NCI-H1930 (cell line): ENCODE results near the gene FNIP2.
"Not testable (repeated sequence)": the region's sequence is repeated elsewhere in the genome, so short reads cannot be mapped to it uniquely, and the experiment has no call there.

Experiments used
- DNase-seq, 2 experiments: peaks; one replicate each; lab custom pipeline; 2025; lab: John Stamatoyannopoulos, UW

Gene FNIP2

DNA sequence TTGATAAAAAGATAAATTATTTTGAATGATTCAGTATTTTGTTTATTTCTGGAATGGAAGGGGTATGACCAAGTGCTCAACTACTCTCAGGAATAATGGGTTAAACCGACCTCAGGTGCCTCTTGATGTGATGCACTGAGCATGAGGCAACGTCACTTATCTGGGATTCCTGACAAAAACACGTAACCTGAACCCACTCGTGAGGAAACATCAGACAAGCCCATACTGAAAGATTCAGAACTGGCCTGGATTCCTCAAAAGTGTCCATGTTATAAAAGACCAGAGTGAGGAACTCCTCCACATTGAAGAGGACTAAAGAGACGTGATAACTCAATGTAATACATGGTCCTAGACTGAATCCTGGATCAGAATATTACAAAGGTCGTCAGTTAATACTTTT is 144.0 kb downstream of the FNIP2 start:
- no peak for DNase-seq

DNA sequence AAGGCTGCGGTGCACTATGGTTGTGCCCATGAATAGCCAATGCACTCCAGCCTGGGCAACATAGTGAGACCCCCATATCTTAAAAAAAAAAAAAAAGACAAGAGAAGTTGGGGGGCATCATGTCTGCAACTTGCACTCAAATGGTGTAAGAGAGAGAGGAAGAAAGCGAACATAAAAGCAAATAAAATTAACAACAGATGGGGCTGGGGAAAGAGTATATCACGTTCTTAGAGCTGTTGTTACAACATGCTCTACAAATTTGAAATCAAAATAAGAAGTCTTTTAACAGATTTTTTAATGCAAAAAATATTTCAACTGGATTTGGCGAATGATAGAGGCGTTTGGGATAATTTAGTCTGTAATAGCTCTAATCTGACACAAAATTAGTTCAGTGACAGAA is 144.9 kb downstream of the FNIP2 start:
- no peak for DNase-seq

DNA sequence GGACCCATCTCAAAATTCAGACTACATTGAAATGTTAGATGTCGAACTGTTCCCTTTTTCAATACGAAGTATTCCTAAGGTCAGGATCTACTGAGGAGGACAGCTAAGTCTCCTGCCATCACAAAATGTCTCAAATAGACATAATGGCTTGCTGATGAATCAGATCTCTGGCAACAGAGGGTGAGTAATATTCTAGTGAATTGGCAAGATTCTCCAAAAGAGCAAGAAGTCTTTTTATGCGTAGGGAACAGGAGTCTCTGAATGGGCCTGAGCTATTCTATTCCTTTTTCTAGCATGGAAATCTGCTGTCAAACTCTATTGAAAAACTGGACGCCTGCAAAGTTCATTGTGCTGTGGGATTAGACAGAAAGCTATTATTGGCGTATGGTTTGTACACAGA is 145.4 kb downstream of the FNIP2 start:
- no peak for DNase-seq

DNA sequence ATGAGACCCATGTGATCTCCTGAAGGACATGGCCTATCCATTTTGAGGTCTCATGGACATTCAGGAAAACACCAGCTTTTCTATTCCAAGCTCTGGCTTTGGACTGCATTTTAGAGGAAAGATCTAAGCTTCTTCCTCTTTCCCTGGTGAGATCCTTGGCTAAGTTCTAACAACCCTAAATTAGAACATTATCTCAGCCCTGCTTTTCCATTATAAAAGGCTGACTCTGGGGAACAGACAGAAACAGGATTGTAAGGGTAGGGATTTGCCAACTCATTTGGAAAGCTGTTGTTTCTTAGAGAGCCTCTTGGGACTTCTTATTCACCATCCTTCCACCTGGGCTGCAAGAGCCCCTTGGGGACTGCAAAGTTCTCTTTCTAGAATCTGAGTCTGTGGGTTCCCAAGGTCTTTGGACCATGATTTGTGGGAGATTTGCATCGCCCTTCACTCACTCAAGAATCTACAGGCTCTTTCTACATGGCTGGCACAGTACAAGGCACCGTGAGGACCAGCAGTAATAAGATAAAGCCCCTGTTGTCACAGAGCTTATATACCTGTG is 146.9 kb downstream of the FNIP2 start:
- no peak for DNase-seq

DNA sequence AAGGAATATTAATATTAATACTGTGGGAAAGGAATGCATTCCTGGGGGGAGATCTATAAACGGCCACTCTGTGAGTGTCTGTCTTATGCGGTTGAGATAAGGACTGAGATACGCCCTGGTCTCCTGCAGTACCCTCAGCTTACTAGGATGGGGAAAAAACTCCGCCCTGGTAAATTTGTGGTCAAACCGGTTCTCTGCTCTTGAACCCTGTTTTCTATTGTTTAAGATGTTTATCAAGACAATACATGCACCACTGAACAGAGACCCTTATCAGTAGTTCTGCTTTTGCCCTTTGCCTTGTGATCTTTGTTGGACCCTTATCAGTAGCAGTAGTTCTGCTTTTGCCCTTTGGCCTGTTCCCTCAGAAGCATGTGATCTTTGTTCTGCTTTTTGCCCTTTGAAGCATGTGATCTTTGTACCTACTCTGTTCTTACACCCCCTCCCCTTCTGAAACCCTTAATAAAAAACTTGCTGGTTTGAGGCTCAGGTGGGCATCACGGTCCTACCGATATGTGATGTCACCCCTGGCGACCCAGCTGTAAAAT is 151.7 kb downstream of the FNIP2 start:
- DNase-seq = not testable (repeated sequence)

DNA sequence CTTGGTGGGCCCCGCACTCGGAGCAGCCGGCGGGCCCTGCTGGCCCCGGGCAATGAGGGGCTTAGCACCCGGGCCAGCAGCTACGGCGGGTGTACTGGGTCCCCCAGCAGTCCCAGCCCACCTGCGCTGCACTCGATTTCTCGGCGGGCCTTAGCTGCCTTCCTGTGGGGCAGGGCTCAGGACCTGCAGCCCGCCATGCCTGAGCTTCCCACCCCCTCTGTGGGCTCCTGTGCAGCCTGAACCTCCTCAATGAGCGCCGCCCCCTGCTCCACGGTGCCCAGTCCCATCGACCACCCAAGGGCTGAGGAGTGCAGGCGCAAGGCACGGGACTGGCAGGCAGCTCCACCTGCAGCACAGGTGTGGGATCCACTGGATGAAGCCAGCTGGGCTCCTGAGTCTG is 158.9 kb downstream of the FNIP2 start:
- not testable (repeated sequence) for DNase-seq

DNA sequence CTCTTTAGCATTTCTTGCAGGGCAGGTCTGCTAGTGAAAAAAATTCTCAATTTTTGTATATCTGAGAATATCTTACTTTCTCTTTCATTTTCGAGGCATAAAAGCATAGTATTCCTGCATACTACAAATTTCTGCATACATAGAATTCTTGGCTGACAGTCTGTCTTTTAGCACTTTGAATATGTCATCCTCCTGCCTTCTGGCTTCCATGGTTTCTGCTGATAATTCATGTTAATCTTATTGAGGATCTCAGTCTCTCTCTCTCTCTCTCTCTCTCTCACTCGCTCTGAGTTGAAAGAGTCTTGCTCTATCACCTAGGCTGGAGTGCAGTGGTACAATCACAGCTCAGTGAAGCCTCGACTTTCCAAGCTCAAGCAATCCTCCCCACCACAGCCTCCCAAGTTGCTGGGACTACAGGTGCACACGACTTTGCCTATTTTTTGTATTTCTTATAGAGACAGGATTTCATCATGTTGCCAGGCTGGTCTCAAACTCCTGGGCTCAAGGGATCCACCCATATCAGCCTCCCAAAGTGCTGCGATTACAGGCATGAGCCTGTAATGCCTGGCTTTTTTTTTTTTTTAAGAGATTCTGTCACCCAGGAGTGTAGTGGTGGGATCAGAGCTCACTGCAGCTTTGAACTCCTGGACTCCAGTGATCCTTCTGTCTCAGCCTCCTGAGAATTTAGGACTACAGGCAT is 161.3 kb downstream of the FNIP2 start:
- DNase-seq = no peak

DNA sequence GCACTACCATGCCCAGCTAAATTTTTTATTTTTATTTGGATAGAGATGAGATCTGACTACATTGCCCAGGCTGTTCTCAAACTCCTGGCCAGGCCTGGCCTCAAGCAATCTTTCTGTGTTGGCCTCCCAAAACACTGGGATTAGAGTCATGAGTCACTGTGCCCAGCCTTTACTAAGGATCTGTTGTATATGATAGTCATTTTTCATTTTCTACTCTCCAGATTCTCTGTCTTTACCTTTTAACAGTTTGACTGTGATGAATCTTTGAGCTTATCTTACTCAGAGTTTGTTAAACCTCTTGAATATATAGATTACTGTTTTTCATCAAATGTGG is 161.8 kb downstream of the FNIP2 start:
- DNase-seq = no peak

DNA sequence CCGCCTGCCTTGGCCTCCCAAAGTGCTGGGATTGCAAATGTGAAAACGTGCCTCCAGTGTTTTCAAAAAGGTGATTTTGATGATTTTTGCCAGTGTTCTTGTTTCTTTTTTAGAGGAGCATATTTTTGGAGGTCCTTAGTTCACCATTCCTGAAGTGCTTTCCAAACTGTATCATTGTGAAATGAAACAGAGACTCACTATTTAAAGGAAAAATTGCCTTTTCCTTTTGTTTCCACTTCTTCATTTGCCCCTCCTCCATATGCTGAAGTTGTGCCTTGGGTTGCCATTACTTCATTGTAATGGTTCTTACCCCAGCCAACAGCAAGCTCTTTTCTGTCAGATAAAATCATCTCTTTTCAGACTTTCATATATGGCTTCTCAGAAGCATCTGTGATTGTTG is 164.4 kb downstream of the FNIP2 start:
- no peak for DNase-seq

DNA sequence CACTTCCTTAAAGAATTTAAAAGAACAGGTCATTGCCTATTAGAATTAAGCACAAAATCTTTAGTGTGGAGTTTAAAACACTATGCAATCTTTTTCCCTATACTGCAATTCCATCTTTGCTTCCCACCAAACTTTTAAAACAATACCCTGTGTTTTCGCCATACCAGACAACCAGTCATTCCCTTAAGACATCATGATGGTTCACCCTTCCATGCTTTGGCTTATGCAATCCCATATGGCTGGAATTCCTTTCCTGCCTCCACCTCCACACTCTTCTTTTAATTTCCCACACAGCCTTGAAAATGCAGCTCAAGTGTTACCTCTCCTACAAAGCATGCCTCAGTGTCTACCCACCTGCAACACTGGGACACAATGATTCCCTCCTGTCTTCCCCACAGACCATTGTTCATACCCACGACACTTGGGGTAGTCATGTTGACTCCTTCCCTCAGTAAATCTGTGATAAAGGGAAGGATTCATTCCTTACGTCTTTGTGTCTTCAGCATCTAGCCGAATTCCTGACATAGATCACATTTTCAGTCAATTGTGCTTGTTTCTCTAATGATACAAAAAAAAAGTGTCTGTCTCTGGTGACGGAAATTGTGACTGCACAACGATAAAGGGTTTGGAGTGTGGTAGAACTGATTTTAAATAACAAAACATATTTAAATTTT is 166.3 kb downstream of the FNIP2 start:
- DNase-seq = no peak

DNA sequence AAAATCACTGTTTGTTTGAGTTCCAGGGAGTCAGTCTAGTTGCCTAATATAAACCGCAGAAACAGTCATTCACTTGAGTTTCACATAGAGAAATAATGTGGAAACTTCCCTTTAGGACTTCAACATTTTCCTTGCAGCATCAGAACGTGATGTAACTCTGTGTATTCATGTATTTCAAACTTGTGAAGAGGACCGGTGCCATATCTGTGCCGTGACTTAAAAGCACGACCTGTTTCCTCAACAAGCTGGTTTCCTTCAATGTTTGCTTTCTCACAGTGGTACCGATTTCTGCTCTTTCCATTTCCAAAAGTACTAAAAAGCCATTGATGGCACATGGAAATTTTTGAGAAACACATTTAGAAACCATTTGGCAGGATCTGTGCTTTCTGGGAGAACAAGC is 167.4 kb downstream of the FNIP2 start:
- no peak for DNase-seq

DNA sequence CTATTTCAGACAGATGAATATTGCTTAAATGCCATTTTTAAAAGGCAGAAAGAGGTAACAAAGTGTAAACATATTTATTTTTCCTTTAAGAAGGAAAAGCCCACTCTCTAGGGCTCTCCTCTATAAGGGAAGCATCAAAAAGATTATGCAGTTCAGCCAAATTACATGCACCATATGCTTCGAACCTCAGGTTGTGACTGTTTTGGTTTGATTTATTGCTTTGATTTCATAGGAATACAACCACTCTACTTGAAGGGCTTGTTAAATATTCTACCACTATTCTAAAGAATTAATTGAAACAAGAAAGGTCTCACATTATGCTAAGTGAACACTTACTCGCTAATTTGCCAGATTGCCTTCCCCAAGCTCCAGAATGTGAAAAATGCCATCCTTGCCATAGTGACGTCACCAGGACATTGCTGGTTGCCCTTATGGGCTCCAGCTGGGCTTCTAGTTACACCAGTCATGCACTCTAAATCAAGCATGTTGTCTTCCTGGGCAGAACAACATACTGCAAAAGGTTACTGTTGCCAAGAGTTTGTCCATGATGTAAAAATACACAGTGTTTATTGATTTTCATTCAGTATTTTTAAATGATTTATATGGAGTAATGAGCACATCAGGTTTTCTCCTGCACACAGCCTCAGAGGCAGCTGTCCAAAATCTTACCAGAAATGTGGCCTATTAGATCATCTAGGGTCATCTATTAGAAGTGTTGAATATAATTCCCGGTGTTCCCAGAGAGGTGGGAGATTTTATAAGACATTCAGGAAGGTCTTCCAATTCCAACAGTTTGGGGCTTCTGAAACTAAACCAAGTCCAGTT is 169.6 kb downstream of the FNIP2 start:
- DNase-seq = no peak

DNA sequence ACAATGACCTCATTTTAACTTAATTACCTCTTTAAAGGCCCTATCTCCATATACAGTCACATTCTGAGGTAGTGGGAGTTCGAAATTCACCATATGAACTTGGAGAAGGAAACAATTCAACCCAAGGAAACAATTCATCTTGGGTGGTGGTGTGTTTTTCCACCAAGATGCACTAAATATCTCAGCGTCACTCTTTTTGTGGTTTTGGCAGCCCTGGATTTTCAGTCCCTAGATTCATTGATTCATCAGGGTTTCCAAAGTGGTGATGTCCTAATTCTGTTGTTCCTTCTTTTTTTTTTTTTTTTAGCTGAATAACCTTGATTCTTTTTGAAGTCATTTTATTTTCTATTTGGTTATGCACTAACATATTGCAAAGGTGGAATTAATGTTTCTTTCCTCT is 171.4 kb downstream of the FNIP2 start:
- no peak for DNase-seq

DNA sequence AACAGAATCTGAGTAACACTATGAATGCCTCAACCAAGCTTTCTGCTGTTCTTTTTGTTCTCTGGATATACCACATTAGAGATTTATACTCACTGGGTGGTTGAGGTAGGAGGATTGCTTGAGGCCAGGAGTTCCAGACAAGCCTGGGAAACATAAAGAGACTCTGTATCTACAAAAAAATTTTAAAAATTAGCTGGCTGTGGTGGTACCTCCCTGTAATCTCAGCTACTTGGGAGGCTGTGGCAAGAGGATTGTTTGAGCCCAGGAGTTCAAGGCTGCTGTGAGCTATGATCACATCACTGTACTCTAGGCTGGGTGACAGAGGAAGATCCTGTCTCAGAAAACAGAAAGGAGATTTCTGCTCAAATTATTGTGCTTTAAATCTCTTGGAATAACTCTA is 172.5 kb downstream of the FNIP2 start:
- no peak for DNase-seq

DNA sequence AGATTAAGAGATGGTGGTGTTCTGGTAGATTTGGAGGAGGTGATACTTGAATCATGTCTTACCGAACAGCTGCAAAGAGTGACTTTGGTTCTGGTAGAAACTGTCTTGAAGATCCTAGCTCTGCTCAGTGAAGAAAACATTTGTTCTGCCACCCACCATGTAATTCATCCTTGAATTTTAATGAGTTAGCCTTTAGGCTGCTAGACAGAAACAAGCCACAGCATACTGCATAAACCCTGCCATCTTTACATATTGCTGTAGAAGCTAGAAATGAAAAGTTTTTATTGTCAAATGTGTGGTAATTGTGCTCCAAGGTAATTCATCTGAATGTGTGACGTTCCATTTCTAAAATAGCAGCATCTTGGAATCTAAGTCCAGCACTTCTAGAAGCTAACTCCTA is 173.1 kb downstream of the FNIP2 start:
- DNase-seq = no peak

DNA sequence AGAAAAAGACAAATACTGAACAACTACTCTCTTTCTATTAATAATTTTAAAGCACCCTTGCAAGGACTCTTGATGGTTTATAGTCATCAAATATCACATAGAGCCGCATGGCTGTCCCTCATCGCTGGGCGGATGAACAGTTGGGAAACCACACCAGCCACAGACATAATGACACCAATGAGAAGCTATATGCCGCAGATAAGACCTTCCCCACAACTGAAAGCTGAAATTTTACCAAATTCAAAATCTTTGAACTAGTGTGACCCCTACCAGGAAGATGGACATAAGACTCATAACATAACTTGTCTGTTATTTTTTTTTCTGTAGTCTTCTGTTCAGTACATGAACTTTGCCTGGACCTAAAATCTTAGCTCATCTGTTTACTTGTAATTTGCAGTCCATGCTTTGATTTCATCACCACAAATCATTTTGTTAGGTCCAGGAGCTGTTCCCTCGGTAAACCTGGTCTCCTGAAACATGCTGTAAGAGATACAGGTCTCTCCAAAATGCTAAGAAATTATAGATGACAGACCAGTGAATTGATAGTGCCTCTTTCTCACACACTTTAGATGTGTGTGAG is 176.8 kb downstream of the FNIP2 start:
- no peak for DNase-seq

DNA sequence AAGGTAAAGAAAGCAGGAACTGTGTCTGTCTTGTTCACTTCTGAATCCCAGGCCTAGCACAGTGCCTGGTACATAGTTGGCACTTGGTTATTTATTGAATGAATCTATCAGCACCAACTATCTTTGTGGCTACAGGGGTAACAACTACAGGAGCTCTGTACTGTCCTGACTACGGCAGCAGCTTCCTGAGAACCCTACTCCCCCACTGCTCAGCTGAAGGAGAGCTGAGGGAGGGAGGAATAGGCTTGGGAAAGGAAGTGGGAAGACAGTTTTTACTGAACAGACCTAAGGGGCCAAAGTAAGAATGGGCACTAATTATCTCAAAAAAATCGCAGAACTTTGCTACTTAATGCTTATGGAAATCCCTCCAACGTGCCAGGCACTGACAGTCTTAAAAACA is 178.0 kb downstream of the FNIP2 start:
- no peak for DNase-seq

DNA sequence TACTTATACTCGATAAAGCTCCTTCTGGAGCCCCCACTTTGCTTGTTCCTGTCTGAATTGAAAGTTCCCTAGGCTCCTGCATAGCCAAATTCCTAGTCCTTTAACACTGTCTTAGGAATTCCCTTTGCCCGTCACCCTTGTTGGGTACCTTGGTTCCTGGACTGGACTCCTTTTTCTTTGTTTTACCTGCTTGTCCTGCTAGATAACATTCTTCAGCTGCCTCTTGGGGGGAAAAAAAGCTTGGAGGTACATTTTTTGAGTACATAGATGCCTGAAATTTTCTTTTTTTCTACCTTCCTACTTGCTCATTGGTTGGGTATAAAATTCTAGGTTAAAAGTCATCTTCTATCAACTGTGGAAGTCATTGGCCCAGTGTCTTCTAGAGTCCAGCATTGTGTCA is 179.2 kb downstream of the FNIP2 start:
- DNase-seq = no peak

DNA sequence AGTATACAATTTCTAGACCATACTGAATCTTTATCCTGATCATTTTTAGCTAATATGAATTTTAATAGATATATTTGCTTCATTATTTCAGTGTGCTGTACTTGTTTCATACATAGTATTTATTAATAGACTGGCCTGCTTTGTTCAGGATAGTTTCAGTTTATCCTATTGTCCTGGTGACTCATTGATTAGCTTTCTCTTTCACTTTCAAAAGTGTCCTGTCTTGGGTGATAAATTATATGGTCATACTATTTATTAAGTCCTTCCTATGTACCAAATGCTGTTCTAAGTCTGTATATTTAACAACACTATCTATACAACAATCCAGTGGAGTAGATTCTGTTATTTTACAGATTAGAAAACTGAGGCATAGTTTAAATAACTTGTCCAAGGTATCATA is 180.3 kb downstream of the FNIP2 start:
- no peak for DNase-seq

DNA sequence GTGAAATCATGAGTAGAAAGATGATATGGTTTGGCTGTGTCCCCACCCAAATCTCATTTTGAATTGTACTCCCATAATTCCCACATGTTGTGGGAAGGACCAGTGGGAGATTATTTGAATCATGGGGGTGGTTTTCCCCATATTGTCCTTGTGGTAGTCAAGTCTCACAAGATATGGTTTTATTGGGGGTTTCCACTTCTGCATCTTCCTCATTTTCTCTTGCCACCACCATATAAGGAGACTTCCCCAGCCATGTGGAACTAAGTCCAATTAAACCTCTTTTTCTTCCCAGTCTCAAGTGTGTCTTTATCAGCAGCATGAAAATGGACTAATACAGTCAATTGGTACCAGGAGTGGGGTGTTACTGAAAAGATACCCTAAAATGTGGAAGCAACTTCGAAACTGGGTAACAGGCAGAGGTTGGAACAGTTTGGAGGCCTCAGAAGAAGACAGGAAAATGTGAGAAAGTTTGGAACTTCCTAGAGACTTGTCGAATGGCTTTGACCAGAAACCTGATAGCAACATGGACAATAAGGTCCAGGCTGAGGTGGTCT is 183.5 kb downstream of the FNIP2 start:
- DNase-seq = not testable (repeated sequence)

DNA sequence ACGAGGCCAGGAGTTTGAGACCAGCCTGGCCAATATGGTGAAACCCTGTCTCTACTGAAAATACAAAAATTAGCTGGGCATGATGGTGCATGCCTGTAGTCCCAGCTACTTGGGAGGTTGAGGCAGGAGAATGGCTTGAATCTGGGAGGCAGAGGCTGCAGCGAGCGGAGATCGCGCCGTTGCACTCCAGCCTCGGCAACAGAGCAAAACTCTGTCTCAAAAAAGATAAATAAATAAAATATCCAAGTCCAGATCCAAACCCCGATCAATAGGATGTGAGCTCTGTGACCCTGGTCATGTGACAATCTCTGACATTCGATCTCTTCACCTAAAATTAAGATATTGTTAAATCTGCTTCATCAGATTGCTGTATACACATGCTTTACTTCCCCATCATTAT is 187.5 kb downstream of the FNIP2 start:
- not testable (repeated sequence) for DNase-seq

DNA sequence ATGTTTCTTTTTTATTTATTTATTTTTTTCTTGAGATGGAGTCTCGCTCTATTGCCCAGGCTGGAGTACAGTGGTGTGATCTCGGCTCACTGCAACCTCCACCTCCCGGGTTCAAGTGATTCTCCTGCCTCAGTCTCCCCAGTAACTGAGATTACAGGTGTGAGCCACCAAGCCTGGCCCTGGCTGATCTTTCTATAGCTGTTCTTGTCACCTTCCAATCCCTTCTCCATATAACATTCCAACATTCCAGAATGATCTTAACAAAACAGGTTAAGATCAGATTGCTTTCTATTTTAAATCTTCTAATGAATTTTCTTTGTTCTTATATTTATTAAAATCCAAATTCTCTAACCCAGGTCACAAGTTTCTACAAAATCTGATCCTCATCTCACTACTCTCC is 188.1 kb downstream of the FNIP2 start:
- not testable (repeated sequence) for DNase-seq
